Tongue (tissue), 2 donors: ENCODE results near the gene ESRP2. TPM values are rescaled to one million over a fixed set of nuclear protein-coding genes. Genes with fewer than 3 reads are reported as not detected.

Experiments
- DNase-seq: peaks from one replicate; pipeline ENCODE4 v3.0.0-alpha.2; 2015
- total RNA-seq: library from RNA; depleted of rRNA; stranded (reverse); fragments of >200 nt; gene quantifications from one replicate; pipeline ENCODE4 v1.2.3, GENCODE V29; 2014

Gene ESRP2
- total RNA-seq, 1 donor from 2014 or later = 8.7 TPM

DNA sequence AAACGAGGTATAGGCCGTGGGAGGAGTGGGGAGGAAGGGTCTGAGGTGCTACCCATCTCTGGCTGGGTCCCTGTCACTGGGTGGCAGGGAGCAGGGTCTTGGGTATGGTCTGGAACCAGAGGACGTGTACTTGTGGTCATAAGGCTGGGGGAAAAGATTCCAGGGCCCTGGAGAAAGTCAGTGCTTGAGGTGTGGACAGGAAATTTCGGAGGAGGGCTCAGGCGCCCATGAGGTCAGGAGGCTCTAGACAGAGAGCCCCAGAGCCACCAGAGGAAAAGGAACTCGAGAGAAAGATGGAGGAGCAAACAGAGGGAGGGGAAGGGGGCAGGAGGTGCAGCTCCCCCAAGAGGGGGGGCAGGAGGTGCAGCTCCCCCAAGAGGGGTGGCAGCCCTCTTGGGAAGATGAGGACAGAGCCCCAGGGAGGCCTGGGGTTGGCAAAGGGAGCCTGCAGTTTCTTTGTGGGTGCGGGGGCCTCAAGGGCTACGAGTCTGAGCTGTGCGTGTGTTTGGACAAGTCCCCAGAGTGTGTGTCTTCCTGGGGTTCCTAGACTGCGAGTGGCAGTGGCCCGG is 27.7 kb upstream of the ESRP2 start:
- no peak for DNase-seq

DNA sequence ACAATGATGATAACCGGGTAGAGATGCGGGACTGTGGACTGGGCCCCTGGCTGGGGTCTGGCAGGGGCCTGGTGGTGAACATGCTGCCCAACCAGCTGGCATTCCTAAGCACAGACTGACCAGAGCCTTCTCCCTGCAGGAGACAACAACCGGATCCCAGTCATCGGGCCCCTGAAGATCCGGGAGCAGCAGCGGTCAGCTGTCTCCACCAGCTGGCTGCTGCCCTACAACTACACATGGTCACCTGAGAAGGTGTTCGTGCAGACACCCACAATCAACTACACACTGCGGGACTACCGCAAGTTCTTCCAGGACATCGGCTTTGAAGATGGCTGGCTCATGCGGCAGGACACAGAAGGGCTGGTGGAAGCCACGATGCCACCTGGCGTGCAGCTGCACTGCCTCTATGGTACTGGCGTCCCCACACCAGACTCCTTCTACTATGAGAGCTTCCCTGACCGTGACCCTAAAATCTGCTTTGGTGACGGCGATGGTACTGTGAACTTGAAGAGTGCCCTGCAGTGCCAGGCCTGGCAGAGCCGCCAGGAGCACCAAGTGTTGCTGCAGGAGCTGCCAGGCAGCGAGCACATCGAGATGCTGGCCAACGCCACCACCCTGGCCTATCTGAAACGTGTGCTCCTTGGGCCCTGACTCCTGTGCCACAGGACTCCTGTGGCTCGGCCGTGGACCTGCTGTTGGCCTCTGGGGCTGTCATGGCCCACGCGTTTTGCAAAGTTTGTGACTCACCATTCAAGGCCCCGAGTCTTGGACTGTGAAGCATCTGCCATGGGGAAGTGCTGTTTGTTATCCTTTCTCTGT is 23.3 kb upstream of the ESRP2 start:
- no peak for DNase-seq

DNA sequence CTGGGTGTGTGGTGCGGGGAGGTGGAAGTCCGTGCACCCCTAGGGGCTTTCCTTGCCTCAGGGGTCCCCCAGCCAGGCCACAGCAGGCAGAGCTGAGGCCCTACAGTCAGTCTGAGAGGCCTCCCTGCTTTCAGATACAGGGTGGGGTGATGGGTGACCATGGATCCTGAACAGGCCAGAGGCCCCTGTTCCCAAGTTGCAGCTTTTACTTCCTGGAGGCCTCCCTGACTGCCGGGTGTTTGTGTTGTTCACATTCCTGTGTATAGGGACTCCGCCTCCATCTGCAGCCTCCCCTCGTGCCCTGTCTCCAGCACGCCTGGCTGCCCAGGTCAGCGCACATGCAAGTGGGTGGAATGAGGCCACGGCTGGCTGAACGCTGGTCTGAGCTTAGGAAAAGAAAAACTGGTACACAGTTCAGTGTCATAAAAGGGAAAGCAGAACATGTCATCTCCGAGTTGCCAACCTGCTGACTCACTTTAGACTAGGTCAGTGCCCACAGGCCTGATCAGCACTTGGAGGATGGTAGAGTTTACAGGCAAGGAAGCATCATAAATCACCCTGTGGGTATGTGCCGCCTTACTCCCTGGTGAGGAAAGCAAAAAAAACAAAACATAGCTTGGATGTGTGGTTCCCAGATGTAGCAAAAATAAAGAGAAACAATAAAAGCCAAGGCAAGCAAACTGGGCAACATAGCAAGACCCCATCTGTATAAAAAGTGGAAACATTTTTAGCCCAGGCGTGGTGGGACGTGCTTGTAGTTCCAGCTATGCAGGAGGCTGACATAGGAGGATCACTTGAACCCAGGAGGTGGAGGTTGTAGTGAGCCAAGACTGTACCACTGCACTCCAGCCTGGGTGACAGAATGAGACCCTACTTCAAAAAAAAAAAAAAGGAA is 22.2 kb upstream of the ESRP2 start:
- no peak for DNase-seq

DNA sequence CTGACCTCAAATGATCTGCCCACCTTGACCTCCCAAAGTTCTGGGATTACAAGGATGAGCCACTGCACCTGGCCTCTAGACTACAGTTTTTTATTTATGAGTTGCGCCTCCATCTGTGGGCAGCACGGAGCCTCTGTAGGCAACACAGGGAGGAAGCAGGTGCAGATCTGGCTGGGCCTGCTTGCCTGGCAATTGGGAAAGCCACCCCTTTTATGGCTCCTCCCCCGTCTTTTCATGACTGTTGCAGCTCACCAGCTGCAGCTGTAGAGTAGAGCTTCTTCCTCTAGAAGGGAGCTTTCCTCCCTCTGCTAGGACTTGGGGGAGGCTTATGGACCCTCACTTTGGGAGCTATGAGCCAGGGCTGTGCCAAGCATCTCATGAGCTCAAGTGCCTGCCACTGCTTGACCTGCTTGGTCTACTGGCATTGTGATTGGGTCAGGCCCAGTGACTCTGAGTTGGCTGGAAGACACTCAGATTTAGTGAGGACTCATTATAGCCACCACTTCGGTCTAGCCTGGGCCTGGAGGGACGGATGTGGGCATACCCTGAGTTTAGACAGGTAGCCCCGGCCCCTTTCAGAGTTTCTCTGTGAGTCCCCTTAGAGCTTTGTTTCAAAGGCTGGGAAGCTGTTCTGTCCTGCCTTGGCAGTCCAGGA is 21.5 kb upstream of the ESRP2 start:
- peak; percentile 60 for DNase-seq

DNA sequence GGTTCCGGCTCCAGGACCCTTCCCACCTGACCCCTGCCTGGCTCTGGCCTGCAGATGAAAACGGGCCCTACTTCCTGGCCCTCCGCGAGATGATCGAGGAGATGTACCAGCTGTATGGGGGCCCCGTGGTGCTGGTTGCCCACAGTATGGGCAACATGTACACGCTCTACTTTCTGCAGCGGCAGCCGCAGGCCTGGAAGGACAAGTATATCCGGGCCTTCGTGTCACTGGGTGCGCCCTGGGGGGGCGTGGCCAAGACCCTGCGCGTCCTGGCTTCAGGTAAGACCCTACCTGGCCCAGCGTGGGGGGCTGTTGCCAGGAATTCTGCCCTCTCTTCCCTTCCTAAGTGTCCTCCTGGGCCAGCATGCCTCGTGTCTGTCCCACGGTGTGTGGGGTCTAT is 19.8 kb upstream of the ESRP2 start:
- no peak for DNase-seq

DNA sequence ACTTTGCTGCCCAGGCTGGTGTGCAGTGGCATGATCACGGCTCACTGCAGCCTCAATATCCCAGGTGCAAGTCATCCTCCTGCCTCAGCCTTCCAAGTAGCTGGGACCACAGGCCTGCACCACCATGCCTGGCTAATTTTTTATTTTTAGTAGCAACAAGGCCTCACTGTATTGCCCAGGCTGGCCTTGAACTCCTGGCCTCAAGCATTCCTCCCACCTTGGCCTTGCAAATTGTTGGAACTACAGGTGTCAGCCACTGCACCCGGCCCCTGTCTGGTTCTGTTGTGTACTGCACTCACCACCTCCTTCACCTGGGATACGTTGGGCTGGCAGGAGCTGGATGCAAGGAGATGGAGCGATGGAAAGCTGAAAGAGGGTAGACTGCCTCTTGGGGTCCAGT is 17.8 kb upstream of the ESRP2 start:
- no peak for DNase-seq

DNA sequence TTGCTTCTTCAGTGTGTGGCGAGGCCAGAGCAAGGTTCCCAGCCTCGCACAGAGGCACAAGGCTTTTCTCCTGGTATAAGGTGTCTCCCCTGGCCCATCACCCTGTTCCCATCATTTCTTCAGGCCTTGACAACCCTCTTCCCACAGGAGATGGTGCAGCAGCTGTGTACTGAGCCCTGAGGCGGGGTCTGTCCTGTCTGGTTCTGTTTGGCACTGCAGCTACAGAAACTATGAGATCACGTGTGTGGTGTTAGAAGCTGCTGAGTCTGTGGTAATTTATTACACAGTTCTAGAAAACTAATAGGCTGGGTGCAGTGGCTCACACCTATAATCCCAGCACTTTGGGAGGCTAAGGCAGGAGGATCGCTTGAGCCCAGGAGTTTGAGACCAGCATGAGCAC is 16.5 kb upstream of the ESRP2 start:
- DNase-seq = no peak

DNA sequence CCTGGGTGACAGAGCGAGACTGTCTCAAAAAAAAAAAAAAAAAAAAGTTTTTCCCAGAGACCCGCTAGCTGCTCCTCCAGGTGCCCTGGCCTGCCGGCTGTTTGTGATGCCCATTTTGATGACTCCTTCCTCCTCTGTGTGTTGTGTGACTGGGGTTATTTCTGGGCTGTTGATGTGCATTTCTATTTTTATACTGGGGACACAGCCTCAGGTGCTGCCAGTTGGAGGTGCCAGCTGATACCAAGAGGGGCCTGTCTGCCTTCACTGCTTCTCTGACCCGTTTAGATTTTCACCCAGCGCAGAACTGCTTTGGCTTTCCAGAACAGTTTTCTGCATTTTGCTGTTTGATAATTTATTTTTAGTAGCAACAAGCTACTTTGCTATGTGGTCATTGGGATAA is 15.9 kb upstream of the ESRP2 start:
- DNase-seq = peak; percentile 60

DNA sequence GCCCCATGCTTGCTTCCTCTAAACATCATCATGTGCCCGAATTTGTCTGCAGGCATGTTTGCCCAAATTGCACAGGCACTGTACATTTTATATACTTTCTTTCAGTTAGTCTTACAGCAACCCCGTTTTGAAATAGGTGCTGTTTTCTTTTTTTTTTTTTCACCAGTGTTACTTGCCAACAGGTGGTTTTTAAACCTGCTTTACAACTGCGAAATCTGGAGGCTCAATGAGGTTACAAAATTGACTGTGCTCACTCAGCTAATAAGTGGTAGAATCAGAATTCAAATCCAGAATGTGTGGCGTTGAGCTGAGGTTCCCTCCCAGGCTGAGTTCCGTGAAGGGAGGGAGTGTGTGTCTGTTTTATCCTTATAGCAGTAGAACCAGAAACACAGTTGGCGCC is 15.0 kb upstream of the ESRP2 start:
- DNase-seq = no peak

DNA sequence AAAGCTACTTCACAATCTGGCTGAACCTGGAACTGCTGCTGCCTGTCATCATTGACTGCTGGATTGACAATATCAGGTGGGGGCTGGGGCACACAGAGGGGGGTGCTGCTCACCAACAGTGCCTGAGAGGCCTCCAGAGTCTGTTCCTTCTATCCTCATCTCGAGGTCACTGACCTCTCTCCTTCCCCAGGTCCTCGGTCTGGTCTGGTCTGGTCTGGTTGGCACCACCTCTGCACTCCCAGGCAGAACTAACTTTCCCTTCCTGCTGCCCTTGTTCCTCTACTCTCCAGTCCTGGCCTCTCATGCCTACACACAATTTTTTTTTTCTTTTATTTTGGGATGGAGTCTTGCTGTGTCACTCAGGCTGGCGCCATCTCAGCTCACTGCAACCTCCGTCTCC is 13.4 kb upstream of the ESRP2 start:
- no peak for DNase-seq

DNA sequence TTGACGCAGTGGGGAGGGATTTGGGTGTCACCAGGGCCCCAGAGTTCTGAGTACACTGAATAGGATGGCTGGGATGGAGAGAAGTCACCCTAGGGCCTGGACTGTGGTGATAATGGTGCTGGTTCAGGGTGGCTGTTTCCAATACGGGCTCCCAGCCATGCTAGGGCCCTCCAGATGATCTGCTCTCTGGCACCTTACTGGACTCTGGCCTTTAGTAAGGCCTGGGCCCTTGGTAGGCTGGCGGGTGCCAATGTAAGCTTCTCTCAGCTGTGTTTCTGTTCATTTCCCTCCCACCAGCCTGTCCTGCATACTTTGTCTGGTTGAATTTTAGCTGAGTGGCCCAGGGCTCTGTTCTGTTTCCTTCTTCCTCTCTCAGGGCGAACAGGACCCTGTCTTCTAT is 12.0 kb upstream of the ESRP2 start:
- DNase-seq = no peak

DNA sequence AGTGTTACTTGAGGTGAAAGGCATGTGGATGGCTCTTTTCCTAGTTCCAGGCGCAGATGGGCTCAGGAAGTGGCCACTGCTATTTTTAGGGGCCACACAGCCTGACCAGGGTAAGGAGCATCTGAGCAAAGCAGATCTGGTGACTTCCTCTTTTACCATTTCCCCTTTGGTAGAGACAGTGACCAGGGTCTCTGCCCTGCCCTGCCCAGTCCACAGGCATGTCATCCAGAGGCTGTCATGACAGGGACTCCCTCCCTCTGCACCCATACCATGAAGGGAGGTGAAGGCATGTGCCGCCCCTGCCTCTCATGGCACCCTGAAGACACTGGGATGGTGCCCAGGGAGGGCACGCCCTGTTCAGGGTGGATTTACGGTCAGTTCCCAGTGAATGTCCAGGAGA is 11.5 kb upstream of the ESRP2 start:
- no peak for DNase-seq

DNA sequence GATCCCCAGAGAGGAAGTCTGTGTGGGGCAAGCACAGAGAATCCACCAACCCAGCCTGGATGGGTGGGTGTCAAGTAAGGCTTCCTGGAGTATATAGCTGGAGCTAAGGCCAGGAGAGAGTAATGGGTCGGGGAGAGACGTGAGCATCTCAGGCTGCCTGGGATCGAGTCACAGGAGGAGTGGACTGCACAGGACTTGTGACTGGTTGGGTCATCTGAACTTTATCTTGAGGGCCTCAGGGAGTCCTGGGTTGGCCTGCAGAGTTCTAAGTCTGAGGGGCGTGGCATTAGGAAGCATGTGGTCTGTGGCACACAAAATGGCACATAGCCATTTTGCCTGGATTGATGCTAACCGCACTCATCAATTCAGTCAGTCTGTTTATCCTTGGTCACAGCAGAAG is 10.7 kb upstream of the ESRP2 start:
- DNase-seq = no peak

DNA sequence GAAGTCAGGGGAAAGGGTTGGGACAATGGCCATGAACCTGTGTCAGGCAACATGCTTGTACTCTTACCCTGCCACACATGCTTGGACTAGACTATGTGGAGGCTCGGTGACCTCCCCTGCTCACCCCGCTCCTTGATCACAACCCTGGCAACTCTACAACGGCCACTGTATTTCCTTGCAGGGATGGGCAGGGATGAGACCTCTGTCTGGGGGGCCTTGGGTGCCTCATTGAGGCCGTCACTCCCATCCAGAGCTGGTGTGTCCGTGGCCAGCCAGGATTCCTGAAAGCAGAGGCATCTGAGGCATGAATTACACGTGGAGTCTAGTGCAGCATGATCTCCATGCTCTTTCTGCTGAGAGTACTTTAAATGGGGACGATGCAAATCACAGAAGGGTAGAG is 10.2 kb upstream of the ESRP2 start:
- no peak for DNase-seq

DNA sequence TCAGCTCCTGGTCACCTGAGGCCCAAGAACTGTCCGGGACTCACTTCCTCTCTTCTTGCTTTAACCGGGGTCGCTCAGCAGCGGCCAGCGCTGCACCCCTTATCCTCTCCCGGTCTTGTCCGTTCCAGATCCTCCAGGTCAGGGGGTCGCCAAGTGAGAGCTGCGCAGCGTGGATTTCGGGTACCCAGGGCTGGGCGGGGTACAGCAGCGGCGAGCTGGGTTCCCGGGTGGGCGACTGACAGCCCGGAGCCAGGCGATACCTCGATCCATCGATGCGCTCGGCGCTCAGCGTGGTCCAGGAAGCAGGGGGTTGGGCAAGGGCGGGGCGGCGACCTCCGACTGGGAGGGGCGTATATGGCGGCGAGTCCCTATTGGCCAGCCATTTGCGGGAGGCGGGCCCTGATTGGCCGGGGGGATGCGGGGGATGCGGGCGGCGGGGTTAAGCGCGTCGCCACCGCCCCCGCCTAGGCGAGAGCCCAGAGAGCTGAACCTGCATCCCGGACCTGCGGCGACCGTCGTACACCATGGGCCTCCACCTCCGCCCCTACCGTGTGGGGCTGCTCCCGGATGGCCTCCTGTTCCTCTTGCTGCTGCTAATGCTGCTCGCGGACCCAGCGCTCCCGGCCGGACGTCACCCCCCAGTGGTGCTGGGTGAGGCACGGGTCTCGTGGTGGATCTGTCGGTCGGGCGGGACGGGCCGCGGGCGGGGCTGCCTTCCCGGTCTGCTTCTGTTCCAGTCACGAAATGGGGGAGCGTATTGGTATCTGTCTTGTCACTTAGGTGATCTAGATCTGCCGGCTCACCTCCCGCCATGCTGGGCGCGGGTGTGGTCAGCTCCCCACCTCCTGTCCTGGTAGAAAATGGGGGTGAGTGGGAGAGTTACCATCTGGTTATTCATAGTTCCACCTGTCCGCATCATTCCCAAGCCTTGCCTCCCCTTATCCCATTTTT is 9.3 kb upstream of the ESRP2 start, which contains the start of gene PLA2G15:
PLA2G15 (plus strand) TSS at position 471 of the 951 bp plus-strand sequence; CDS start at position 525, 54 bp downstream.
- peak; percentile 97 for DNase-seq

DNA sequence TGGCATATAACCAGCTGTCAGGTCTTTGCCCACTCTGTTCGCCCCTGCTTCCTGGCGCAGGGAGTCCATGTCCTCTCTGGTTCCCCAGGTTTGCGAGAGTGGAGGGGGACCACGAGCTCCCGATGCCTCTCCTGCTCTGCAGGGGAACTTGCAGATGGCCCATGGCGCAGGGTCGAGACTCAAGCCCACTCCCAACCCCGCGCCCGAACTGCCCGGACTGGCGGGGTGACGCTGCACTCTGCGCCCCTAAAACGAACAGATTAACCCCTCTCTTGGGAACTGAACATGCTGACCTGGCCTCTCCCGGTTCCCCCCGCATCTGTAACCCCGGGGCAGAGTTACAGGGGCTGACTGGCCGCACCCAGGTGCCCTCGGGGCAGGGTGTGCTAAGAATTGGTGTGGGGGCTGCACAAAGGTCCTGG is 8.6 kb upstream of the ESRP2 start:
- no peak for DNase-seq

DNA sequence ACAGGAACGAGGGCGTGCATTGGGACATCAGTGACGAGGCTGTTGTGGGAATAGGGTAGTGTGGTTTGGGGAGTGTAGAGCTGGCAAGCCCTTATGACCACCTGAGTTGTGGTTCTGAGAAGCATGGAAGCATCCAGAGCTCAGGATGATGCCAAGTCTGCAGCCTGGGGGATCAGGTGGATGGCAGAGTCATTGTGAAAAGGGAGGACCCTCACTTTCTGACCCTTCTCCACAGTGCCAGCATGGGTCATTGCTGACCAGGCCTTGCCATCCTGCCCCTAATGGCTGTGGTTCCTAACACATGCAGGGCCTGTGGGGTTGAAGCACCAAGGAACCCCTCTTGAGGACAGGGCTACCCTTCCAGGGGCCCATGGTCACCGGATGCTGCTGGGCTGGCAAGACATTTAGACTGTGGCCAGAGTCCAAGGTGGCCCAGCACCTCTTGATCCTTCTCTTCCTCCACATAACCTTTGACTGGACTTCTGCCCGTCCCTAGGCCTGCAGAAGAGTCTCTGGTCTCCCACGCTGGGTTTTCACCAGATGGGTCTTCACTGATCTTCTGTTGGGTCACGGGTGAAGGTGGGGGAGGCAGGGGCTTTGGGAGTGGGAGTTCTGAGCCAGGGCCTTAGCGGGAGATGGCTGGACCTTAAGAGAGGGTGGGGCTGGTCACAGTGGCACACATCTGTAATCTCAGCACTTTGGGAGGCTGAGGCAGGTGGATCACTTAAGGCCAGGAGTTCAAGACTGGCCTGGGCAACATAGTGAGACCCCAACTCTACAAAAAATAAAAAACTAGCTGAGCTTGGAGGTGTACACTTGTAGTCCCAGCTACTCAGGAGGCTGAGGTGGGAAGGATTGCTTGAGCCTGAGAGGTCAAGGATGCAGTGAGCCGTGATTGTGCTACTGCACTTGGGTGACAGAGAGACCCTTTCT is 7.3 kb upstream of the ESRP2 start:
- no peak for DNase-seq

DNA sequence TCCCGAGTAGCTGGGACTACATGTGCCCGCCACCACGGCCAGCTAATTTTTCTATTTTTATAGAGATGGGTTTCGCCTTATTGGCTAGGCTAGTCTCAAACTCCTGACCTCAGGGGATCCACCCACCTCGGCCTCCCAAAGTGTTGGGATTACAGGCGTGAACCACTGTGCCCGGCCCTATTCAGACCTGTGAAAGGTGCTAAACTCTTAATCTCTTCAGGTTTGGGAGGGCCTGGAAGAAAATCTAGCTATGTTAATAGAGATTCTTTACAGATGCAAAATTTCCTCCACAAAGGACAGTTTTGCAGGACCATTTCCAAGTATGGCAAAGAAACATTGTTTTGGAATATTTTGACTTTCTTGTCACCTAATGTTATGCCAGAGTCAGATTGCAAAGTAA is 6.2 kb upstream of the ESRP2 start:
- DNase-seq = no peak

DNA sequence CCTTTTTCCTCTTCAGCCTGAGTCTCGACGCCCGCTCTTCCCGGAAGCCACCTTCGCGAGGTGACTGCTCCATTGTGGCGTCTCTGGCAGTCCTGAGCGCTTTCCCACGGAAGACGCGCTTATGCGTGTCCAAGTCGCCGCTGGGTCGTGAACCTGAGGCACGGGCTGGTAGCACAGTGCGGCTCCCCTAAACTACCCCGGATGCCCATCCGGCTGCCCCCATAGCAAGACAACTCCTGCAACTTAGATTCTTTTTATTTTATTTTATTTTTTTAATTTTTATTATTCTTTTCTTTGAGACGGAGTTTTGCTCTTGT is 2.1 kb upstream of the ESRP2 start:
- DNase-seq = no peak
